ENCODE results near the gene PRR7.

Gene PRR7

GRCh38 chr5:177432839-177433657 is 13.6 kb upstream of the PRR7 start:
- DNase-seq = no peak
- in situ Hi-C loops (cut with HindIII; ENCODE audit: low pct_ligation_motif_present, low pct_unique_long_range_greater_than_20kb, low sequenced_read_pairs) = no loop called here

- in situ Hi-C loops (cut with HindIII; ENCODE audit: low pct_ligation_motif_present, low pct_unique_long_range_greater_than_20kb, low sequenced_read_pairs) = no loop called here
- DNase-seq = no peak
Measured at GRCh38 chr5:177433658-177434217, 12.9 kb upstream of the PRR7 start.

GRCh38 chr5:177434437-177434836 is 12.2 kb upstream of the PRR7 start:
- no peak for DNase-seq
- in situ Hi-C loops (cut with HindIII; ENCODE audit: low pct_ligation_motif_present, low pct_unique_long_range_greater_than_20kb, low sequenced_read_pairs) = no loop called here

- no peak for DNase-seq
- in situ Hi-C loops (cut with HindIII; ENCODE audit: low pct_ligation_motif_present, low pct_unique_long_range_greater_than_20kb, low sequenced_read_pairs) = no loop called here
Measured at GRCh38 chr5:177434942-177435738, 11.5 kb upstream of the PRR7 start.

- in situ Hi-C loops (cut with HindIII; ENCODE audit: low pct_ligation_motif_present, low pct_unique_long_range_greater_than_20kb, low sequenced_read_pairs) = no loop called here
- no peak for DNase-seq
Measured at GRCh38 chr5:177435847-177436536, 10.6 kb upstream of the PRR7 start.

- no peak for DNase-seq
- in situ Hi-C loops (cut with HindIII; ENCODE audit: low pct_ligation_motif_present, low pct_unique_long_range_greater_than_20kb, low sequenced_read_pairs) = no loop called here
Measured at GRCh38 chr5:177437623-177438022, 9.0 kb upstream of the PRR7 start.

- no peak for DNase-seq
- in situ Hi-C loops (cut with HindIII; ENCODE audit: low pct_ligation_motif_present, low pct_unique_long_range_greater_than_20kb, low sequenced_read_pairs) = no loop called here
Measured at GRCh38 chr5:177438468-177438867, 8.1 kb upstream of the PRR7 start.

- DNase-seq = no peak
- in situ Hi-C loops (cut with HindIII; ENCODE audit: low pct_ligation_motif_present, low pct_unique_long_range_greater_than_20kb, low sequenced_read_pairs) = no loop called here
Measured at GRCh38 chr5:177439518-177440053, 7.0 kb upstream of the PRR7 start.

- in situ Hi-C loops (cut with HindIII; ENCODE audit: low pct_ligation_motif_present, low pct_unique_long_range_greater_than_20kb, low sequenced_read_pairs) = no loop called here
- no peak for DNase-seq
Measured at GRCh38 chr5:177440211-177440989, 6.2 kb upstream of the PRR7 start.

GRCh38 chr5:177440990-177441780 is 5.4 kb upstream of the PRR7 start:
- in situ Hi-C loops (cut with HindIII; ENCODE audit: low pct_ligation_motif_present, low pct_unique_long_range_greater_than_20kb, low sequenced_read_pairs) = no loop called here
- DNase-seq = no peak

GRCh38 chr5:177442066-177442826 is 4.4 kb upstream of the PRR7 start:
- in situ Hi-C loops (cut with HindIII; ENCODE audit: low pct_ligation_motif_present, low pct_unique_long_range_greater_than_20kb, low sequenced_read_pairs) = no loop called here
- no peak for DNase-seq

- no peak for DNase-seq
- in situ Hi-C loops (cut with HindIII; ENCODE audit: low pct_ligation_motif_present, low pct_unique_long_range_greater_than_20kb, low sequenced_read_pairs) = no loop called here
Measured at GRCh38 chr5:177443144-177443983, 3.2 kb upstream of the PRR7 start.

GRCh38 chr5:177444106-177445051 is 2.2 kb upstream of the PRR7 start:
- in situ Hi-C loops (cut with HindIII; ENCODE audit: low pct_ligation_motif_present, low pct_unique_long_range_greater_than_20kb, low sequenced_read_pairs) = no loop called here
- no peak for DNase-seq

GRCh38 chr5:177445052-177445916 is 1.3 kb upstream of the PRR7 start:
- no peak for DNase-seq
- in situ Hi-C loops (cut with HindIII; ENCODE audit: low pct_ligation_motif_present, low pct_unique_long_range_greater_than_20kb, low sequenced_read_pairs) = no loop called here

All from ACHN (cell line).